Measurements from ENCODE around the gene DGKD. TPM values are rescaled to one million over a fixed set of nuclear protein-coding genes. Genes with fewer than 3 reads are reported as not detected.

Gene DGKD
- polyA plus RNA-seq, 1 donor, result 20.7 TPM

DNA sequence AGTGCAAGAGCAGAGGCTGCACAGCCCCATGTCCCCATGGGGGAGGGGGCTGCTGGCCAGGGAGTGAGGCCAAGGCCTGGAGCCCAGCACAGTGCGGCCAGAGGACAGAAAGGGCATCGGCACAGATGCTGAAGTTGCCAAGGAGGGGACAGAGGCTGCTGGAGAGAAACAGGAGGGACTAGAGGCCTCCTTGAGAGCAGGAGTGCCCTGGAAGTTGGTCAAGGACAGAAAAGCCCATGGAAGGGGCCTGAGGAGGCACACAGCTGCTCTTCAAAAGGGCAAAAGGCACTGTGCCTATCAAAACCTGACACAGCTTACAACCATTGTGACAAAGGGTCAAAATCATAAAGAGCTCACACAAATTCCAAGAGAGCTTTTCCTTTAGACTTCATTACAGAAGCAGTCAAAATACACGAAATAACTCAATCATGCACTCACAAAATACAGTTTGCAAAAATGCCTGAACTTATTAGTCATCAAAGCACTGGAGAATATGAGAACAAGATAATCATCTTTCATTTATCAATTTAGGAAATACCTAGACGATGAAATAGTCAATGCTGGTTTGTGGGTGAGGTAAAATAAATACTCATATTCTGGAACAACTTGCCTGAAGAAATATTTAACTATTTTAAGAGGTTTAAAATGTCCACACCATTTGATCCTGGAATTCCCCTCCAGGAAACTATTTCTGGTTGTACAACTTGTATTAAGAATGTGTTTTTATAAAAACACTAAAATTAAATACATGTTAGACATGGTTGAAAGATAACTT, 132.7 kb downstream of the DGKD start:
- Histone ChIP-seq H3K27me3 (ENCODE audit: control insufficient read depth, insufficient read depth, low read length) (no peaks in the 10 kb centered on the region), H3K4me3 (ENCODE audit: low read length) (no peak overlapping the region), H3K4me1 (ENCODE audit: control insufficient read depth, insufficient read depth, low read length) (no peaks in the 10 kb centered on the region), H3K36me3 (ENCODE audit: control insufficient read depth, insufficient read depth, low read length) (peaks cover 69% of the 10 kb centered on the region), H3K9me3 (ENCODE audit: control insufficient read depth, low read depth, low read length) (no peaks in the 10 kb centered on the region), H3K27ac (ENCODE audit: low read length) (no peak overlapping the region)
- DNase-seq, result no peak
- WGBS (ENCODE audit: insufficient coverage, low lambda C conversion rate), result 71% methylated on average over 1 of the region's 4 CpGs

DNA sequence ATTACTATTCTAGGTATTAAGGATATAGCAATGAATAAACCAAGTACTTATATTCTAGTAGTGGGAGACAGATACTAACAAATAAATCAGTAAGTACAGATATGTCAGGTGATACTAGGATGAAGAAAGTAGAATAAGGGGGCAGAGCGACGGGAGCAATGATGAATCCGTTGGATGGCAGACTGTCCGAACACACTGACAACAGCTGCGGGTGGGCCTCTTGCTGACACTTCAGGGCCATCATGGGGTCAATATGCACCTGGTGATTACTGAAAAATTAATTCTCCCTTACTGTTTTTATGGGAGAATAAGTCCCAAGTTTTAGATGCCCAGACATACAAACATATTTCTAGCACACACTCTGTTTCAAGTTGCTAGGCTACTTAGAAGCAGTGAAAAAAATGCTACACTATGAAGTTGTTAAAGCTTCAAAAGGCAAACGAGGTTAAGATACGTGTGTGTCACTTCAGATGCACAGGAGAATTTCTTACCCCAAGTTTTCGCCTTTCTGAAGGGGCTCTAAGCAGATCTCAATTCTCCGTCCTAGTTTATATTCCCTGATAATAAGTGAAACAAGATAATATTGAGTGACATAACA, 133.6 kb downstream of the DGKD start:
- Histone ChIP-seq H3K27ac (ENCODE audit: low read length) (no peak overlapping the region), H3K27me3 (ENCODE audit: control insufficient read depth, insufficient read depth, low read length) (no peaks in the 10 kb centered on the region), H3K4me3 (ENCODE audit: low read length) (no peak overlapping the region), H3K36me3 (ENCODE audit: control insufficient read depth, insufficient read depth, low read length) (peaks cover 67% of the 10 kb centered on the region), H3K9me3 (ENCODE audit: control insufficient read depth, low read depth, low read length) (no peaks in the 10 kb centered on the region), H3K4me1 (ENCODE audit: control insufficient read depth, insufficient read depth, low read length) (no peaks in the 10 kb centered on the region)
- DNase-seq, result no peak
- 86% methylated on average over 3 of the region's 9 CpGs for WGBS (ENCODE audit: insufficient coverage, low lambda C conversion rate)

DNA sequence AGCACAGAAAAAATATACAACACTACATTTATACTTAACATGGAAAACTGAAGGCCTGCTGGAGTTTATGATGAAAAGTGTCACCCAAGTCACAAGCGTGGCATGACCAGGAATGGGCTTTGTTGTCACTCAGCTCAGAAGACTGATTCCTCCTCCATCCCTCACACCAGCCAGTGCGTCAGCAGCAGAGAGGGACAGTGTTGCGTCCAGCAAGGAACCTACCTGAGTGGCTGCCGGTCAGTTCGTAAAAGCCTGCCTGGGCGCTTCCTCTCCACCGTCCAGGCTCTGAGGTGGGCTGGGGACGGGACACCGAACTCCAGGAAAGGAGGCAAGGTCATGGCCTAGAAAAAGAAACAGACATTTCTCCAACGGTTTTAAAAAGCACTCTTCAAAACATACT, 134.8 kb downstream of the DGKD start:
- Histone ChIP-seq H3K9me3 (ENCODE audit: control insufficient read depth, low read depth, low read length) (no peaks in the 10 kb centered on the region), H3K27ac (ENCODE audit: low read length) (no peak overlapping the region), H3K4me1 (ENCODE audit: control insufficient read depth, insufficient read depth, low read length) (no peaks in the 10 kb centered on the region), H3K36me3 (ENCODE audit: control insufficient read depth, insufficient read depth, low read length) (peaks cover 62% of the 10 kb centered on the region), H3K27me3 (ENCODE audit: control insufficient read depth, insufficient read depth, low read length) (no peaks in the 10 kb centered on the region), H3K4me3 (ENCODE audit: low read length) (no peak overlapping the region)
- DNase-seq, result no peak
- 67% methylated on average over 1 of the region's 10 CpGs for WGBS (ENCODE audit: insufficient coverage, low lambda C conversion rate)

DNA sequence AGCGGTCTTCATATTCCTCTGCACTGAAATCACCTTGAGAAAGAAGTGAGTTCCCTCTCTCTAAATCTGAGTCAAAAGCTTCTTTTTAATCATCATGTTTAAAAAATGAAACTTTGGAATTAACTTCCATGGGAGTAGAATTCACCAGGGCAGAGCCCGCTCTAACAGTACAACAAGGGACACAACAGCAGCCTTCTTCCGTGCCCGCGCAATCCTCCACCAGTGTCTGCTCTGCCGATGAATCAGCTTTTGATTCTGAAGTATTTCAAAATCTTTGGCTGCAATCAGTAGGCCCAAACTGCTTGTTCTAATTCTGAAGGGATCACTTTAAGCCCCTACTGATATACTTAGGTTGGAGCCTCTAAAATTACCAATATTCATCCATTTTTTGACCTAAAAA, 135.4 kb downstream of the DGKD start:
- no peak for DNase-seq
- Histone ChIP-seq H3K4me1 (ENCODE audit: control insufficient read depth, insufficient read depth, low read length) (no peaks in the 10 kb centered on the region), H3K9me3 (ENCODE audit: control insufficient read depth, low read depth, low read length) (no peaks in the 10 kb centered on the region), H3K36me3 (ENCODE audit: control insufficient read depth, insufficient read depth, low read length) (peaks cover 59% of the 10 kb centered on the region), H3K27me3 (ENCODE audit: control insufficient read depth, insufficient read depth, low read length) (no peaks in the 10 kb centered on the region), H3K4me3 (ENCODE audit: low read length) (no peak overlapping the region), H3K27ac (ENCODE audit: low read length) (no peak overlapping the region)
- whole genome bisulfite sequencing (ENCODE audit: insufficient coverage, low lambda C conversion rate), result no CpG with 5 or more reads among the region's 6 CpGs

DNA sequence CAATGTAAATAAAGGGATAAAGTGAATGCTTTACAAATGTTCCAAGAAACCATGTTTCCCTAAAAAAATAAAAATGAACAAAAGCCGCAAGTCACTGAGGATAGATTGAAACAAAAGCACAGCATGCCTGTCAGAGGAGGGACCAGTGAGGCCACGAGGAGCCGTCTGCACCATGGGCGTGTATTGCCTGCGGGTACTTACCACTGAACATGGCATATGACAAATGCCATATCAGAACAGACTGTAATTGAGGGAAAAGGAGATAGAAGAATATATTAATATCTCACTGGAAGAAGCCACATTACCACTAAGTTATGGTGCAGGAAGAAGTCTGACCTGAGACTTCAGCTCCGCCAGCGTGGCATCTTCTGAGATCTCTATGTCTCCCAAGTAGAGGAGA, 136.5 kb downstream of the DGKD start:
- Histone ChIP-seq H3K4me3 (ENCODE audit: low read length) (no peak overlapping the region), H3K4me1 (ENCODE audit: control insufficient read depth, insufficient read depth, low read length) (no peaks in the 10 kb centered on the region), H3K9me3 (ENCODE audit: control insufficient read depth, low read depth, low read length) (no peaks in the 10 kb centered on the region), H3K27me3 (ENCODE audit: control insufficient read depth, insufficient read depth, low read length) (no peaks in the 10 kb centered on the region), H3K36me3 (ENCODE audit: control insufficient read depth, insufficient read depth, low read length) (peaks cover 52% of the 10 kb centered on the region), H3K27ac (ENCODE audit: low read length) (no peak overlapping the region)
- 100% methylated on average over 5 of the region's 7 CpGs for WGBS (ENCODE audit: insufficient coverage, low lambda C conversion rate)
- DNase-seq, result no peak

DNA sequence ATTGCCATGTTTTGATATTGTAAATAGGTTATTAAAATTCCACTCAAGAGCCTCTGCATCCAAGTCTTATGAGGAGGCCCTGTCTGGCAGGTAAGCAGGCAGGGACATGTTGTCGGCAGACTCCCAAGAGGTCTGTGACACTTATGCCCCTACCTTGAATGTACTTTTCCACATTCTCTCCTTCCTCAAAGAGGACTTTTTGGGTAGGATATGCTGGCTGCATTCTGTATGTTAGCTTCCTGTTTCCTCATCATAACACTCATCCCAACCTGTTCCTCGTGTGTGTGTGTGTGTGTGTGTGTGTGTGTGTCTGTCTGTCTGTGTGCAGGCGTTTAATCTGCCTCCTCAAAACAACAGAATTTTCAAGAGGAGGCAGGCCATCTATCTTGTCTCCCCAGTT, 137.0 kb downstream of the DGKD start:
- H3K36me3 ChIP-seq (ENCODE audit: control insufficient read depth, insufficient read depth, low read length), result peaks cover 47% of the 10 kb centered on the region
- no peaks in the 10 kb centered on the region for H3K4me1 ChIP-seq (ENCODE audit: control insufficient read depth, insufficient read depth, low read length)
- no peaks in the 10 kb centered on the region for H3K27me3 ChIP-seq (ENCODE audit: control insufficient read depth, insufficient read depth, low read length)
- H3K9me3 ChIP-seq (ENCODE audit: control insufficient read depth, low read depth, low read length), result no peaks in the 10 kb centered on the region
- no peak overlapping the region for H3K4me3 ChIP-seq (ENCODE audit: low read length)
- H3K27ac ChIP-seq (ENCODE audit: low read length), result no peak overlapping the region
- WGBS (ENCODE audit: insufficient coverage, low lambda C conversion rate), result no CpG with 5 or more reads among the region's 3 CpGs
- no peak for DNase-seq

DNA sequence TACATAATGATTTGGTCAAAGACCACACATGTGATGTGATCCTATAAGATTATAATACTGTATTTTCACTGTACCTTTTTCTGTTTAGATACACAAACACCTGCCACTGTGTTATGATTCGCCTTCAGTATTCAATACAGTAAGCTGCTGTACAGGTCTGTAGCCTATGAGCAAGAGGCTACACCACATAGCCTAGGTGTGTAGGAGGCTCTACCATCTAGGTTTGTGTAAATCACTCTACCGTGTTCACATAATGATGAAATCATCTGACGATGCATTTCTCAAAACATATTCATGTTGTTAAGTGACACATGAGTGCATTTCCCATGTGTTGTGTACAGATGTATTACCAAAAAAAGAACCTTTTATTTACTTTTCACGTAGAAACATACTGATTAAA, 137.8 kb downstream of the DGKD start:
- Histone ChIP-seq H3K4me3 (ENCODE audit: low read length) (no peak overlapping the region), H3K27me3 (ENCODE audit: control insufficient read depth, insufficient read depth, low read length) (no peaks in the 10 kb centered on the region), H3K9me3 (ENCODE audit: control insufficient read depth, low read depth, low read length) (no peaks in the 10 kb centered on the region), H3K36me3 (ENCODE audit: control insufficient read depth, insufficient read depth, low read length) (peaks cover 41% of the 10 kb centered on the region), H3K27ac (ENCODE audit: low read length) (no peak overlapping the region), H3K4me1 (ENCODE audit: control insufficient read depth, insufficient read depth, low read length) (no peaks in the 10 kb centered on the region)
- 88% methylated on average over 2 of the region's 4 CpGs for WGBS (ENCODE audit: insufficient coverage, low lambda C conversion rate)
- DNase-seq, result no peak

DNA sequence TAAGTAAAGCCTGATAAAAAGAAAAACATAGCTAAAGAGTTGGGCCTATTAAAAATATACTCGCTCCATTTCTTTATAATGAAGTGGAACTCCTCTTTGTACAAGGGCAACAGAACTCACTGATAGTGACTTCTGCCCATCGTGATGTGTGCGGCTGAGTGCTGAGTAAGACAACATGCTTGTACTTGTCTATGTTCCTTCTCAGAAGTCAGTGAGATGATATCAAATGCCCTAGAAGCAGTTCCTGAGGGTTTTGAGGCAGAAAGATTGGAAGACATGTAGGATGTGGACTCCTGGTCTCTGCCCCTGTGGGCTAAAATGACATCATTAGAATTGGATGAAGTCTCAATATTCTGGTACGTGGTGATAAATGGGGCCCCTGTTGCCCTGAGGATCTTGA, 138.5 kb downstream of the DGKD start:
- Histone ChIP-seq H3K4me1 (ENCODE audit: control insufficient read depth, insufficient read depth, low read length) (no peaks in the 10 kb centered on the region), H3K27me3 (ENCODE audit: control insufficient read depth, insufficient read depth, low read length) (no peaks in the 10 kb centered on the region), H3K9me3 (ENCODE audit: control insufficient read depth, low read depth, low read length) (no peaks in the 10 kb centered on the region), H3K27ac (ENCODE audit: low read length) (no peak overlapping the region), H3K4me3 (ENCODE audit: low read length) (no peak overlapping the region), H3K36me3 (ENCODE audit: control insufficient read depth, insufficient read depth, low read length) (peaks cover 46% of the 10 kb centered on the region)
- no peak for DNase-seq
- no CpG with 5 or more reads among the region's 4 CpGs for WGBS (ENCODE audit: insufficient coverage, low lambda C conversion rate)

DNA sequence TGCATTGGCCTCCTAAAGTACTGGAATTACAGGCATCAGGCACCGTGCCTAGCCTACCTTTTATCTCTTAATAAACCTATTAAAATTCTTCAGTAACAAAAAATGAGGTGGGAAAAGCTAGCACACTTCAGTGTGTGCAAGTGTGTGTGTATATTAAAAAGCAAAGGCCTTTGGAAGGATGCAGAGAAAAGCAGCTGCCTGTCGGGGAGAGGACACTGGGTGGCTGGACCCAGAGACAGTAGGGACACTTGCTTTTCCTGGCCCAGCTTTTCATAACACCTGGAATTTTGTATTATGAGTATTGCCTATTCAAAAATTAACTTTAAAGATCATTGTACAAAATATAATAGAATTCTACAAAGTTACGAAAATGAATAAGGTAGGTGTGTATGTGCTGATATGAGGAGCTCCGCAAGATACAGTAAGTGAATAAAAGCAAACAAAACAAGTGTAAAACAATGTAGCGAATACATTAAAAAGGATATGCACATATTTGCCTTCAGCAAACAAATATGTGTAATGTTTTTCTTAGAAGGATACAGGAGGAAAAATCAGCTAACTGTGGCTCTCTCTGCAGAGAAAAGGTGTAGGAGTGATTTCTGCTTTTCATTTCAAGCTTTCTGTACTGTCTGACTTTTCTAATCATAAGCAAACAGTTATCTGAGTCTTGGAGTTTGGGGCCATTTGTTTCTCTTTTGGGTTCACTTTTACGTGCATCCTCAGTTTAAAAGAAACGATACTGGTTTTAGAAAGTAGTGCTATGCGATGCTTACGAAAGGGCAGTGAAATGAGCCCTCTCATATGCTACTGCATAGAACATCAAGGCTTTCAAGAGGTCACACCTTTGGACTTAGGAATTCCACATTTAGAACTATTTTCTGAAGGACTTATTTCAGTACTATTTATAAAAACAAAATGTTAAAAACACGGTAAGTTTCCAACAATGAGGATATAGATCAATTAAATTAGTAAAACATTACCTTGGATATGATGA, 141.5 kb downstream of the DGKD start:
- Histone ChIP-seq H3K4me1 (ENCODE audit: control insufficient read depth, insufficient read depth, low read length) (no peaks in the 10 kb centered on the region), H3K4me3 (ENCODE audit: low read length) (no peak overlapping the region), H3K9me3 (ENCODE audit: control insufficient read depth, low read depth, low read length) (no peaks in the 10 kb centered on the region), H3K27ac (ENCODE audit: low read length) (no peak overlapping the region), H3K36me3 (ENCODE audit: control insufficient read depth, insufficient read depth, low read length) (peaks cover 44% of the 10 kb centered on the region), H3K27me3 (ENCODE audit: control insufficient read depth, insufficient read depth, low read length) (no peaks in the 10 kb centered on the region)
- no peak for DNase-seq
- WGBS (ENCODE audit: insufficient coverage, low lambda C conversion rate), result 96% methylated on average over 4 of the region's 10 CpGs

DNA sequence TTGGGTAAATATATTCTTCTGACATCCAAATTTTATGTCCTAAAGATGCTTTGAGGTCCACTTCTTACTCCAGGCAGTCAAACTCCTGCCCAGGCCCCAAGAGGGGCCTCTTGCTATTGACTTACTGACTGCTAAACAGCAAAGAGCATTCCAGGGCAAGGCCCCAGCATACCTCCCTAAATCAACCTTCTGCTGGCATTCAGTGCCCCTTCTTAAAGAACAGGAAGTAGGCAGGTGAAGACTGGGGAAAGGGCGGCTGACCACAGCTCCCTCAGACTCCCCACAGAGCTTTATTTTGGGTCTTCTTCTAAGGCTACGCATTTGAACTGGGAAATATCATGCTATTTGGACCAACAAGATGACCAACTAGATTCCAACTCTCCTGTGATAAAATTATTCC, 143.4 kb downstream of the DGKD start:
- Histone ChIP-seq H3K36me3 (ENCODE audit: control insufficient read depth, insufficient read depth, low read length) (peaks cover 43% of the 10 kb centered on the region), H3K27me3 (ENCODE audit: control insufficient read depth, insufficient read depth, low read length) (no peaks in the 10 kb centered on the region), H3K9me3 (ENCODE audit: control insufficient read depth, low read depth, low read length) (peaks cover 4% of the 10 kb centered on the region), H3K27ac (ENCODE audit: low read length) (no peak overlapping the region), H3K4me3 (ENCODE audit: low read length) (no peak overlapping the region), H3K4me1 (ENCODE audit: control insufficient read depth, insufficient read depth, low read length) (no peaks in the 10 kb centered on the region)
- WGBS (ENCODE audit: insufficient coverage, low lambda C conversion rate), result no CpG with 5 or more reads among the region's 2 CpGs
- no peak for DNase-seq

All from large intestine (tissue), 3 donors.